Effector CD4-positive, alpha-beta T cell (primary cell): ENCODE measurements around the gene VENTX.
"Not testable (repeated sequence)": the region's sequence is repeated elsewhere in the genome, so short reads cannot be mapped to it uniquely, and the experiment has no call there.

Source experiments
- DNase-seq: peaks from one replicate; pipeline ENCODE4 v3.0.0-alpha.2; 2020

The VENTX gene

GRCh38 chr10:133217800-133218589 is 19.7 kb upstream of the VENTX start:
- DNase-seq: no peak

GRCh38 chr10:133218891-133219290 is 18.8 kb upstream of the VENTX start:
- no peak for DNase-seq

GRCh38 chr10:133219782-133220181 is 17.9 kb upstream of the VENTX start:
- DNase-seq: no peak

GRCh38 chr10:133221331-133221730 is 16.3 kb upstream of the VENTX start:
- DNase-seq: no peak

- DNase-seq: not testable (repeated sequence)
Measured at GRCh38 chr10:133221756-133222155, 15.9 kb upstream of the VENTX start.

- DNase-seq: no peak
Measured at GRCh38 chr10:133224076-133224475, 13.6 kb upstream of the VENTX start.

- DNase-seq: no peak
Measured at GRCh38 chr10:133224756-133225372, 12.8 kb upstream of the VENTX start.

GRCh38 chr10:133225707-133226191 is 11.9 kb upstream of the VENTX start:
- no peak for DNase-seq

GRCh38 chr10:133226251-133226808 is 11.3 kb upstream of the VENTX start:
- DNase-seq: no peak

GRCh38 chr10:133227256-133227655 is 10.4 kb upstream of the VENTX start:
- DNase-seq: no peak

GRCh38 chr10:133229265-133230043 is 8.2 kb upstream of the VENTX start:
- DNase-seq: no peak

GRCh38 chr10:133230044-133230361 is 7.7 kb upstream of the VENTX start, which contains the start of gene UTF1:
UTF1 (plus strand) TSS chr10:133230217; CDS start chr10:133230289, 72 bp downstream.
- DNase-seq: no peak

- DNase-seq: no peak
Measured at GRCh38 chr10:133230387-133231195, 7.1 kb upstream of the VENTX start.

- no peak for DNase-seq
Measured at GRCh38 chr10:133231244-133231945, 6.3 kb upstream of the VENTX start.

- no peak for DNase-seq
Measured at GRCh38 chr10:133231946-133232574, 5.6 kb upstream of the VENTX start.

GRCh38 chr10:133234796-133235195 is 2.9 kb upstream of the VENTX start:
- DNase-seq: not testable (repeated sequence)

- no peak for DNase-seq
Measured at GRCh38 chr10:133235265-133235855, 2.3 kb upstream of the VENTX start.

GRCh38 chr10:133235932-133236331 is 1.7 kb upstream of the VENTX start:
- DNase-seq: no peak

- DNase-seq: no peak
Measured at GRCh38 chr10:133236401-133237240, 1.0 kb upstream of the VENTX start.

GRCh38 chr10:133237241-133237587 is 441 bp upstream of the VENTX start:
- DNase-seq: no peak
